Tibial nerve (tissue), 4 donors: ENCODE measurements around the gene IGLON5. TPM values are rescaled to one million over a fixed set of nuclear protein-coding genes. Genes with fewer than 3 reads are reported as not detected.

ENCODE experiments used
- DNase-seq, 2 donors: peaks; one replicate each; pipeline ENCODE4 v3.0.0-alpha.2; 2019; ENCODE audit warnings: low spot score in 2 of 2
- H3K27ac ChIP-seq, 4 donors: fragments of 200-600 bp; sonication (generic) in 3 of 4; one replicate each; pipeline ENCODE4 v1.5.1; 2017 to 2019; ENCODE audit warnings: mild to moderate bottlenecking in 1 of 4
- H3K27me3 ChIP-seq, 2 donors: fragments of 200-600 bp; sonication (generic) in 1 of 2; one replicate each; pipeline versions ENCODE4 v1.5.1 to v1.6.0; 2017 to 2019
- H3K36me3 ChIP-seq, 3 donors: fragments of 200-600 bp; sonication (generic); one replicate each; pipeline ENCODE4 v1.5.1; 2018 to 2019
- H3K4me1 ChIP-seq, 4 donors: fragments of 200-600 bp; sonication (generic) in 3 of 4; one replicate each; pipeline ENCODE4 v1.5.1; 2017 to 2019
- H3K4me3 ChIP-seq, 4 donors: fragments of 200-600 bp; sonication (generic) in 3 of 4; one replicate each; pipeline ENCODE4 v1.5.1; 2017 to 2019; ENCODE audit warnings: mild to moderate bottlenecking in 1 of 4, moderate library complexity in 1 of 4
- H3K9me3 ChIP-seq, 4 donors: fragments of 200-600 bp; sonication (generic) in 3 of 4; one replicate each; pipeline ENCODE4 v1.5.1; 2017 to 2019
- CTCF ChIP-seq, 5 experiments: fragments of 200-600 bp in 3 of 5; fragments of 450-650 bp in 2 of 5; sonication (generic) in 3 of 5; IDR thresholded peaks; one replicate each; pipeline ENCODE4 v1.5.1; 2016 to 2019; ENCODE audit warnings: antibody characterized with exemption in 5 of 5, mild to moderate bottlenecking in 3 of 5, moderate library complexity in 2 of 5
- EP300 ChIP-seq, 2 donors: sonication (generic); formaldehyde crosslinking; IDR thresholded peaks; one replicate each; pipeline ENCODE4 v1.6.1; 2017; ENCODE audit warnings: antibody characterized with exemption in 2 of 2, mild to moderate bottlenecking in 1 of 2
- POLR2A ChIP-seq, 2 donors: fragments of 450-650 bp; IDR thresholded peaks; one replicate each; pipeline ENCODE4 v1.6.1; 2017; ENCODE audit warnings: antibody characterized with exemption in 2 of 2, mild to moderate bottlenecking in 2 of 2, moderate library complexity in 2 of 2
- WGBS, 2 donors: methylation state at CpG; one replicate each; pipeline ENCODE4 v1.1.5; 2018; 5-methylcytosine and 5-hydroxymethylcytosine counted together
- total RNA-seq, 4 donors: library from RNA; depleted of rRNA; stranded (reverse); fragments of >200 nt; gene quantifications; one replicate each; pipeline ENCODE4 v1.1.0, GENCODE V29; 2016

IGLON5 gene
- total RNA-seq, 4 donors from 2014 or later: 0.30 TPM; not detected in 3

- Histone ChIP-seq H3K27me3 (peaks cover 0 to 45% of the 10 kb centered on the region in 2 donors), H3K36me3 (no peaks in the 10 kb centered on the region), H3K9me3 (no peaks in the 10 kb centered on the region), H3K4me3 (no peak overlapping the region), H3K27ac (no peak overlapping the region), H3K4me1 (peaks cover 0 to 1% (median 0%) of the 10 kb centered on the region in 4 donors)
- TF ChIP-seq POLR2A (IDR thresholded peaks at IDR 0.05) (no peak), CTCF (IDR thresholded peaks at IDR 0.05) (no peak), EP300 (IDR thresholded peaks at IDR 0.05) (no peak)
- 72 to 82% methylated on average over 9 to 13 of the region's 14 CpGs for WGBS, 2 donors
- DNase-seq: no peak
Measured at GRCh38 chr19:51321799-51322198, 10.4 kb downstream of the IGLON5 start.

- WGBS, 2 donors: 73 to 78% methylated on average over 29 of the region's 29 CpGs
- no peak overlapping the region for H3K4me3 ChIP-seq
- DNase-seq: no peak
- peaks cover 0 to 63% of the 10 kb centered on the region in 2 donors for H3K27me3 ChIP-seq
- no peaks in the 10 kb centered on the region for H3K36me3 ChIP-seq
- no peak overlapping the region for H3K27ac ChIP-seq
- TF ChIP-seq POLR2A (IDR thresholded peaks at IDR 0.05): no peak
- TF ChIP-seq CTCF (IDR thresholded peaks at IDR 0.05): no peak
- TF ChIP-seq EP300 (IDR thresholded peaks at IDR 0.05): no peak
- no peaks in the 10 kb centered on the region for H3K9me3 ChIP-seq
- peaks cover 0 to 16% (median 6%) of the 10 kb centered on the region in 4 donors for H3K4me1 ChIP-seq
Measured at GRCh38 chr19:51323481-51324166, 12.2 kb downstream of the IGLON5 start.

GRCh38 chr19:51324167-51324481 is 12.7 kb downstream of the IGLON5 start:
- no peak for DNase-seq
- H3K27ac ChIP-seq: no peak overlapping the region
- WGBS, 2 donors: 70 to 73% methylated on average over 6 of the region's 6 CpGs
- peaks cover 0 to 68% of the 10 kb centered on the region in 2 donors for H3K27me3 ChIP-seq
- TF ChIP-seq POLR2A (IDR thresholded peaks at IDR 0.05): no peak
- TF ChIP-seq EP300 (IDR thresholded peaks at IDR 0.05): no peak
- no peak for TF ChIP-seq CTCF (IDR thresholded peaks at IDR 0.05)
- no peaks in the 10 kb centered on the region for H3K36me3 ChIP-seq
- no peak overlapping the region for H3K4me3 ChIP-seq
- H3K9me3 ChIP-seq: no peaks in the 10 kb centered on the region
- H3K4me1 ChIP-seq: peaks cover 0 to 16% (median 6%) of the 10 kb centered on the region in 4 donors

GRCh38 chr19:51325161-51325976 is 13.9 kb downstream of the IGLON5 start:
- no peak for TF ChIP-seq CTCF (IDR thresholded peaks at IDR 0.05)
- no peak for TF ChIP-seq POLR2A (IDR thresholded peaks at IDR 0.05)
- no peak for TF ChIP-seq EP300 (IDR thresholded peaks at IDR 0.05)
- no peak overlapping the region for H3K4me3 ChIP-seq
- H3K27ac ChIP-seq: no peak overlapping the region
- no peak for DNase-seq
- H3K36me3 ChIP-seq: peaks cover 0 to 4% (median 0%) of the 10 kb centered on the region in 3 donors
- H3K27me3 ChIP-seq: peaks cover 0 to 76% of the 10 kb centered on the region in 2 donors
- H3K4me1 ChIP-seq: peaks cover 0 to 16% (median 6%) of the 10 kb centered on the region in 4 donors
- H3K9me3 ChIP-seq: no peaks in the 10 kb centered on the region
- 52 to 63% methylated on average over 25 to 26 of the region's 26 CpGs for WGBS, 2 donors
